HepG2 (cell line): ENCODE measurements around the gene TLR6. TPM values are rescaled to one million over a fixed set of nuclear protein-coding genes. Genes with fewer than 3 reads are reported as not detected.

ENCODE experiments used
- ATAC-seq: fragments of 200-7000 bp; cut with Tn5 transposase; 3 replicates; pipeline ENCODE4 v1.9.1; 2020; ENCODE audit warnings: mild to moderate bottlenecking, moderate library complexity
- BruUV-seq: library from RNA; stranded (reverse); fragments of 400-500 nt; replicated peaks from 2 replicates; lab custom pipeline; 2021; lab: Mats Ljungman, UMichigan
- CTCF ChIA-PET: fragments of 300-600 bp; formaldehyde crosslinking; extraction: SDS; loops from one replicate; lab custom pipeline; 2021; ENCODE audit warnings: low total read pairs, inconsistent platforms, low intra/inter-chr PET ratio; lab: Yijun Ruan, JAX
- POLR2A ChIA-PET: fragments of 350-600 bp; sonication (Branson Sonifier 250); formaldehyde crosslinking; loops from one replicate; lab custom pipeline; 2020; ENCODE audit warnings: antibody characterized with exemption, inconsistent platforms; lab: Yijun Ruan, JAX
- DNase-seq: peaks from one replicate; pipeline ENCODE4 v3.0.0-alpha.2; 2015; ENCODE audit warnings: low spot score
- FAIRE-seq: peaks from 3 replicates; lab custom pipeline; 2011; peaks lifted over from hg19 to GRCh38; lab: Jason Lieb, UNC
- H2AFZ ChIP-seq: one replicate; pipeline ENCODE4 v1.6.1; 2011; ENCODE audit warnings: low read length, inconsistent platforms
- H3K27ac ChIP-seq: fragments of 300-600 bp; 3 replicates; pipeline ENCODE4 v1.8.0; 2011; ENCODE audit warnings: mixed run types, mild to moderate bottlenecking, mixed read lengths, low read length, inconsistent platforms; ENCODE audit not compliant: insufficient read depth; ENCODE audit errors: extremely low read length
- H3K27me3 ChIP-seq, 2 experiments: fragments of 200-600 bp in 1 of 2; 2 replicates in 1 of 2; 3 replicates in 1 of 2; pipeline versions ENCODE4 v1.6.0 to v1.8.0; 2011; ENCODE audit warnings: low read length in 2 of 2, mild to moderate bottlenecking in 2 of 2, moderate library complexity in 2 of 2, inconsistent platforms in 1 of 2; ENCODE audit not compliant: insufficient read depth in 2 of 2, control insufficient read depth in 1 of 2
- H3K36me3 ChIP-seq, 2 experiments: fragments of 200-600 bp in 1 of 2; replicated peaks in 1 of 2; 2 replicates in 1 of 2; 3 replicates in 1 of 2; pipeline versions ENCODE4 v1.5.1 to v1.8.0; 2011; ENCODE audit warnings: low read length in 2 of 2, inconsistent platforms in 1 of 2; ENCODE audit not compliant: insufficient read depth in 2 of 2, control insufficient read depth in 1 of 2
- H3K4me1 ChIP-seq: 2 replicates; pipeline ENCODE4 v1.5.1; 2012; ENCODE audit warnings: low read length, inconsistent platforms; ENCODE audit not compliant: insufficient read depth
- H3K4me2 ChIP-seq: 2 replicates; pipeline ENCODE4 v1.6.0; 2011; ENCODE audit warnings: low read depth, low read length, inconsistent platforms
- H3K4me3 ChIP-seq, 3 experiments: fragments of 200-600 bp in 1 of 3; sonication (generic), shearing (Covaris generic) in 1 of 3; replicated peaks in 1 of 3; 2 replicates each; pipeline ENCODE4 v1.5.1; 2011 to 2016; ENCODE audit warnings: low read length in 3 of 3, inconsistent platforms in 2 of 3, low read depth in 2 of 3, mild to moderate bottlenecking in 2 of 3, control low read depth in 1 of 3, mixed read lengths in 1 of 3; ENCODE audit not compliant: insufficient read depth in 1 of 3
- H3K79me2 ChIP-seq: one replicate; pipeline ENCODE4 v1.6.1; 2011; ENCODE audit warnings: low read length, inconsistent platforms; ENCODE audit not compliant: insufficient read depth
- H3K9ac ChIP-seq: 2 replicates; pipeline ENCODE4 v1.6.0; 2011; ENCODE audit warnings: mild to moderate bottlenecking, low read depth, low read length, inconsistent platforms; ENCODE audit not compliant: insufficient read depth
- H3K9me3 ChIP-seq: 2 replicates; pipeline ENCODE4 v1.5.1; 2012; ENCODE audit warnings: mild to moderate bottlenecking, low read length
- H4K20me1 ChIP-seq: 2 replicates; pipeline ENCODE4 v1.6.0; 2011; ENCODE audit warnings: inconsistent platforms, mild to moderate bottlenecking, low read length, moderate library complexity; ENCODE audit not compliant: insufficient read depth
- CHD4 ChIP-seq: fragments of 200-600 bp; sonication (generic); IDR thresholded peaks from 2 replicates; pipeline ENCODE4 v1.7.0; 2017; ENCODE audit warnings: mild to moderate bottlenecking, low read length, borderline replicate concordance
- FOXK2 ChIP-seq: fragments of 450-650 bp; IDR thresholded peaks from 2 replicates; pipeline ENCODE4 v1.6.1; 2016
- FOXP1 ChIP-seq, 2 experiments: fragments of 450-650 bp in 1 of 2; IDR thresholded peaks; 2 replicates each; pipeline ENCODE4 v1.6.1; 2017 to 2018; ENCODE audit warnings: antibody characterized with exemption in 1 of 2
- GATA4 ChIP-seq: sonication (generic); IDR thresholded peaks from 2 replicates; pipeline ENCODE4 v1.6.1; 2016; ENCODE audit warnings: antibody characterized with exemption, low read depth, borderline replicate concordance
- JUN ChIP-seq: sonication (generic); formaldehyde crosslinking; IDR thresholded peaks from 2 replicates; pipeline ENCODE4 v1.4.0; 2020; ENCODE audit warnings: mild to moderate bottlenecking, missing genetic modification reagents
- PATZ1 ChIP-seq: sonication (generic); formaldehyde crosslinking; IDR thresholded peaks from 2 replicates; pipeline ENCODE4 v1.4.0; 2020; ENCODE audit warnings: missing genetic modification reagents
- PBX3 ChIP-seq: sonication (generic); formaldehyde crosslinking; IDR thresholded peaks from 2 replicates; pipeline ENCODE4 v1.8.1; 2023; ENCODE audit warnings: missing genetic modification reagents, inconsistent platforms, borderline replicate concordance
- ZNF605 ChIP-seq: sonication (generic); formaldehyde crosslinking; IDR thresholded peaks from 2 replicates; pipeline ENCODE4 v1.8.0; 2022; ENCODE audit warnings: mild to moderate bottlenecking, missing genetic modification reagents
- ZNF713 ChIP-seq: sonication (generic); formaldehyde crosslinking; IDR thresholded peaks from 2 replicates; pipeline ENCODE4 v1.4.0; 2020; ENCODE audit warnings: mild to moderate bottlenecking, missing genetic modification reagents
- ZNF761 ChIP-seq: sonication (generic); formaldehyde crosslinking; conservative IDR thresholded peaks from 2 replicates; pipeline ENCODE4 v1.4.0; 2020; ENCODE audit warnings: mild to moderate bottlenecking, missing genetic modification reagents
- WGBS: methylation state at CpG from one replicate; pipeline ENCODE4 v1.1.6; 2017; ENCODE audit warnings: low lambda C conversion rate; 5-methylcytosine and 5-hydroxymethylcytosine counted together
- in situ Hi-C: cut with HindIII; loops from 2 replicates; pipeline ENCODE4 v1.10.0; 2017; ENCODE audit warnings: low pct_unique_long_range_greater_than_20kb; ENCODE audit not compliant: extremely low pct_ligation_motif_present
- intact Hi-C: fragments of 100-400 bp; cut with micrococcal nuclease; formaldehyde crosslinking; loops from one replicate; pipeline ENCODE4 v1.10.0; 2022; ENCODE audit not compliant: unreplicated experiment
- polyA plus RNA-seq, 8 experiments: library from polyadenylated mRNA; depleted of rRNA in 3 of 8; stranded (reverse) in 7 of 8; unstranded in 1 of 8; fragments of >200 nt; fragmentation: Illumina TruSeq in 4 of 8; extraction: Trizol in 4 of 8; gene quantifications; 2 replicates each; pipeline versions ENCODE4 v1.2.1 to v1.2.3, GENCODE V29; 2011 to 2016; ENCODE audit warnings: low read depth in 4 of 8, missing spikeins in 1 of 8, mixed read lengths in 1 of 8; ENCODE audit not compliant: insufficient read depth in 1 of 8
- total RNA-seq, 5 experiments: library from RNA; depleted of rRNA; stranded (reverse); fragments of >200 nt; fragmentation: Illumina TruSeq; extraction: Trizol; gene quantifications; 2 replicates each; pipeline ENCODE4 v1.2.3, GENCODE V29; 2016; ENCODE audit warnings: low read depth in 1 of 5

The TLR6 gene
- total and polyA plus RNA-seq, 2 of the 13 experiments (the other 11 are each of a cell fraction or from before 2014, with no cell fraction given), result 0.33 to 0.71 TPM

GRCh38 chr4:38884254-38884653 is 27.6 kb upstream of the TLR6 start:
- no peak overlapping the region for H3K27ac ChIP-seq
- intact Hi-C loops, result no loop called here
- ATAC-seq, result no peak
- peaks cover 22% of the 10 kb centered on the region for H3K4me1 ChIP-seq
- H3K4me3 ChIP-seq, result no peak overlapping the region
- no peak overlapping the region for H3K4me2 ChIP-seq
- no peaks in the 10 kb centered on the region for H3K27me3 ChIP-seq
- no peak overlapping the region for H3K9ac ChIP-seq
- H3K36me3 ChIP-seq, result peaks cover 10 to 36% of the 10 kb centered on the region in 2 experiments
- BruUV-seq, result no TSS peak
- H3K9me3 ChIP-seq, result no peaks in the 10 kb centered on the region
- no peak overlapping the region for H2AFZ ChIP-seq
- WGBS, result over 99% methylated on average over 4 of the region's 4 CpGs
- TF ChIP-seq FOXK2 (no peak), GATA4 (no peak), CHD4 (no peak), PBX3 (CRISPR knock-in tag) (no peak), FOXP1 (IDR thresholded peaks at IDR 0.05) (no peak), FOXP1 (CRISPR knock-in tag; IDR thresholded peaks at IDR 0.05) (no peak), JUN (CRISPR knock-in tag) (no peak), ZNF713 (no peak), ZNF605 (CRISPR knock-in tag) (no peak), PATZ1 (CRISPR knock-in tag) (no peak), ZNF761 (CRISPR knock-in tag) (no peak)
- TF ChIP-seq, all 625 proteins: peak for 0
- DNase-seq (no peak), FAIRE-seq (no peak)
- H4K20me1 ChIP-seq, result no peaks in the 10 kb centered on the region
- no peaks in the 10 kb centered on the region for H3K79me2 ChIP-seq
- ChIA-PET POLR2A (no interaction called here), CTCF (no interaction called here)
- in situ Hi-C loops, result no loop called here
